Measurements from ENCODE around the gene DAB2IP.

The DAB2IP gene

GRCh38 chr9:121823451-121824169, 172.2 kb downstream of the DAB2IP start:
- DNase-seq: no peak

DNA sequence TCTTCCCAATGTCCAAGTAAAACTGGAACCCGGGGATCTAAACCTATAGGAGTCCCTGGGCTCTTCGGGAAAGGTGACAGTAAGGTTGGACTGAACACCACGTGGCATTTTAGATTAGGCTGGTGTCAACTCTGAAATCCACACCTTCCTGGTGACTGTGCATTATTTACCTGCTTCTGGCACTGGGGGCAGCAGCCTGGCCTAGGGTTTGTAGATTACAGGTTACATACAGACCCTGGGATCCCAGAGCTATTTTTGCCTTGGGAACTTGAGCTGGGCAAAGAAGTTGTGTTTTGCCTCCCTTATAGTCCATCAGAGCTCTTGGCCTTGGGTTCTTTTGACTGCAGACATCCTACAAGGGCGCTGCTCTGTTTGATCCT, 173.2 kb downstream of the DAB2IP start:
- no peak for DNase-seq

DNA sequence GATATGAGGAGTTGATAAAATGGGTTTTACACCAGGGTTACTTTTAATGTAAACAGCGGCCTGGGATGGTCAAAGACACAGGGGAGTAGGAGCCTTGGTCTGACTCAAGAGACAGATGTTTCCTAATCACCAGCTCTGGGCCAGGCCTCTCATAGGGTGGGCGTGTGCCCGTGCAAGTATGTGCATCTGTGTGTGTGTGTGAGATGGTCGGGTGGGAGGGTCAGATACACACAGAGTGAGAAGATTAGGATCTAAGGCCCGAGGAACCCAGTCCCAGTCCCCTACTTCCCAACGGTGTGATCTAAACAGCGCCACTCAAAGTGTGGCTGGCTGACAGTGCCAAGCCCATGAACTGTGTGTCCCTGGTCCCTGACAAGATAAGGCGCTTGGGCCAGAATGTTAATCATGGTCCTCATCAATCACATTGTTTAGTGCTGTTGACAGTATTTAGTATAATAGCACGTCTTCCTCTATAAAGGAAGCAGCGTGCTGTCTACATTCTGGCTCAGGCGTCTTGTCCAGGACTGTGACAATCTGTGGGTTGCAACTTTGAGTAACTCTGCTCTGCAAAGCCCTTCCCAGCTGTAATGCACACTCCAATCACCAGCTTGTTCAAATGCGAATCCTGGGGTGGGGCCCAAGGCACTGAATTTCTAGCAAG, 173.7 kb downstream of the DAB2IP start:
- no peak for DNase-seq

- DNase-seq: no peak
Observed at GRCh38 chr9:121826711-121827110, 175.3 kb downstream of the DAB2IP start.

GRCh38 chr9:121827251-121827967, 176.0 kb downstream of the DAB2IP start:
- no peak for DNase-seq

DNA sequence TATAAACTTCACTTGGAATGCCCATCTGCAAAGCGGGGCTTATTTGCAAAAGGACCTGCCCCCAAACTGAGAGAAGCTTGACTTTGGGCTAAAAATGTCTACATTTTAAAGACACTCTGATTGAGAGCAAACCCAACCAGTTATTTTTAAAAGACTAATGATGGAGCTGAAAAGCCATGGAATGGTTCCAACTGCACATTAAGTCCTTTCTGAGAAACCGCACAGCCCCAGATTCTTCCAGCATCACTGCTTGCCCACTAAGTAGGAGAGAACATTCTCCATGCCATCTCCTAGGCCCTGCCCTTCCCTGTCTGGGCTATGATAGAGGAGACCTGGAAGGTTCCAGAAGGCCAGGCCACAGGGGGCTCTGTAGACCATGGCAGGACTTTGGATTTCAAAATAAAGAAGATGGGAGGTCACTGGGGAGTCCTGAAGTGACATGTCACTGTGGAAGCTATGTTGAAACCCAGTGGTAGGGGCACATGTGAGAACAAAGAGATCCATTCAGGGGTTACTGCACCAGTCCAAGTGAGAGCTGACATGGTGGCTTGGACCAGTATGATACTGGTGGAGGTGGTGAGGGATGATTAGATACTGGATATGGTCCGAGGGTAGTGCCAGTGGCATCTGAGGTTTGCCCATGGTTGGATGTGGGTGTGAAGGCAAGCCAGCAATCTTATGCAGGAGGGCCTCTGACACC, 179.2 kb downstream of the DAB2IP start:
- DNase-seq: no peak

DNA sequence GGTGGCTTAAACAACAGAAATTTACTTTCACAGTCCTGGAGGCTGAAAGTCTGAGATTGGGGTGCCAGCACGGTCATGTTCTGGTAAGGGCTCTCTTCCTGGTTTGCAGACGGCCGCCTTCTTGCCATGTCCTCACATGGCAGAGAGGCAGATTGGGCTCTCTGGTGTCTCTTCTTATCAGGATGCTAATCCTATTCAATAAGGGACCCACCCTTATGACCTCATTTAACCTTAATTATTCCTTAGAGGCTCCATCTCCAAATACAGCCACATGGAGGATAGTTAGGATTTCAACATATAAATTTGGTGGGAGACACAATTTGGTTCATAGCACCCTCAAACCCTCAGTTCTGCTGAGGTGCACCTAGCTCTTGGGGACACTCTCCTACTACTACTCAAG, 180.4 kb downstream of the DAB2IP start:
- DNase-seq: no peak

DNA sequence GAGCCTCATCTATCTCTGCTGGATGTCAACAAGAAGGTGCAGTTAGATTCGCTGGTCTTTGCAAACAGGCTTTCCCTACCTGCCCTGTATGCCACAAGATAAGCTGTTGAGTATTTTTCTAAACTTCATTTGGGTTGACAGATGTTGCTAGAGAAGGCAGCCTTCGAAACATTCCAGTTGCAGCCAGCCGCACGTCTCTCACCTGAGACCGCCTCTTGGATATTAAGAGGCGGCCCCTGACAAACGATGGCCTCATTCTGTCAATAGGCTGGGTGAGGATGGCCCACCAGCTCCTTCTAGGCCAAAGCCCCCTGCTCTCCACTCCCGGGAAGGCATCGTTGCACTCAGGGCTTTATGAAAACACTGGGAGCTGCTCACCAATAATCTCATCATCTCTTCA, 181.6 kb downstream of the DAB2IP start:
- no peak for DNase-seq
